ENCODE data around the gene PDPK1. TPM values are rescaled to one million over a fixed set of nuclear protein-coding genes. Genes with fewer than 3 reads are reported as not detected.

The PDPK1 gene
- total and polyA plus RNA-seq, 2 experiments from 2014 or later, result 27.1 to 29.8 TPM

GRCh38 chr16:2595393-2596205 is 57.8 kb downstream of the PDPK1 start:
- no peak overlapping the region for H3K4me2 ChIP-seq
- H3K9me2 ChIP-seq (replicated peaks; ENCODE audit: insufficient read depth), result no peaks in the 10 kb centered on the region
- H3K79me2 ChIP-seq, result peaks cover 28% of the 10 kb centered on the region
- no peaks in the 10 kb centered on the region for H3K27me3 ChIP-seq
- no peak overlapping the region for H3K27ac ChIP-seq
- no peaks in the 10 kb centered on the region for H3K36me3 ChIP-seq (replicated peaks; ENCODE audit: insufficient read depth, low read depth)
- no peak for DNase-seq (ENCODE audit: low spot score)
- TF ChIP-seq EZH2 (IDR thresholded peaks at IDR 0.05; ENCODE audit: borderline replicate concordance), result no peak
- no peak for TF ChIP-seq EZH2phosphoT487 (IDR thresholded peaks at IDR 0.05; ENCODE audit: low read depth, severe bottlenecking, unreplicated experiment)
- TF ChIP-seq CTCF (IDR thresholded peaks at IDR 0.05; ENCODE audit: poor library complexity), result no peak
- peaks cover 13% of the 10 kb centered on the region for H4K20me1 ChIP-seq (ENCODE audit: insufficient read depth, poor library complexity, severe bottlenecking)
- H3K4me1 ChIP-seq (ENCODE audit: insufficient read depth), result no peaks in the 10 kb centered on the region
- H3K9me3 ChIP-seq (ENCODE audit: low read depth), result no peaks in the 10 kb centered on the region
- 96% methylated on average over 27 of the region's 27 CpGs for WGBS (ENCODE audit: low lambda C conversion rate, missing lambda C conversion rate)
- no peak overlapping the region for H2AFZ ChIP-seq
- no peak overlapping the region for H3K4me3 ChIP-seq

GRCh38 chr16:2596747-2597559 is 59.1 kb downstream of the PDPK1 start:
- no peak for TF ChIP-seq CTCF (IDR thresholded peaks at IDR 0.05; ENCODE audit: poor library complexity)
- no peak for TF ChIP-seq EZH2 (IDR thresholded peaks at IDR 0.05; ENCODE audit: borderline replicate concordance)
- TF ChIP-seq EZH2phosphoT487 (IDR thresholded peaks at IDR 0.05; ENCODE audit: low read depth, severe bottlenecking, unreplicated experiment), result no peak
- DNase-seq (ENCODE audit: low spot score), result no peak
- H3K36me3 ChIP-seq (replicated peaks; ENCODE audit: insufficient read depth, low read depth), result no peaks in the 10 kb centered on the region

GRCh38 chr16:2597560-2597902 is 59.7 kb downstream of the PDPK1 start:
- H3K9me2 ChIP-seq (replicated peaks; ENCODE audit: insufficient read depth), result no peaks in the 10 kb centered on the region
- no peak overlapping the region for H3K4me3 ChIP-seq
- no peaks in the 10 kb centered on the region for H3K4me1 ChIP-seq (ENCODE audit: insufficient read depth)
- no peaks in the 10 kb centered on the region for H3K9me3 ChIP-seq (ENCODE audit: low read depth)
- H2AFZ ChIP-seq, result no peak overlapping the region
- H3K27me3 ChIP-seq, result no peaks in the 10 kb centered on the region
- no peak overlapping the region for H3K27ac ChIP-seq
- peaks cover 15% of the 10 kb centered on the region for H3K79me2 ChIP-seq
- no peak for DNase-seq (ENCODE audit: low spot score)
- H3K36me3 ChIP-seq (replicated peaks; ENCODE audit: insufficient read depth, low read depth), result no peaks in the 10 kb centered on the region
- H4K20me1 ChIP-seq (ENCODE audit: insufficient read depth, poor library complexity, severe bottlenecking), result peaks cover 13% of the 10 kb centered on the region
- no peak for TF ChIP-seq EZH2phosphoT487 (IDR thresholded peaks at IDR 0.05; ENCODE audit: low read depth, severe bottlenecking, unreplicated experiment)
- TF ChIP-seq CTCF (IDR thresholded peaks at IDR 0.05; ENCODE audit: poor library complexity), result no peak
- no peak for TF ChIP-seq EZH2 (IDR thresholded peaks at IDR 0.05; ENCODE audit: borderline replicate concordance)
- 96% methylated on average over 22 of the region's 22 CpGs for WGBS (ENCODE audit: low lambda C conversion rate, missing lambda C conversion rate)
- H3K4me2 ChIP-seq, result no peak overlapping the region

More at GRCh38 chr16:2596747-2597559, 59.1 kb downstream of the PDPK1 start:
- no peaks in the 10 kb centered on the region for H3K9me2 ChIP-seq (replicated peaks; ENCODE audit: insufficient read depth)
- H4K20me1 ChIP-seq (ENCODE audit: insufficient read depth, poor library complexity, severe bottlenecking), result peaks cover 13% of the 10 kb centered on the region
- H3K27me3 ChIP-seq, result no peaks in the 10 kb centered on the region
- H3K4me1 ChIP-seq (ENCODE audit: insufficient read depth), result no peaks in the 10 kb centered on the region
- H2AFZ ChIP-seq, result no peak overlapping the region
- no peaks in the 10 kb centered on the region for H3K9me3 ChIP-seq (ENCODE audit: low read depth)
- H3K4me3 ChIP-seq, result no peak overlapping the region
- WGBS (ENCODE audit: low lambda C conversion rate, missing lambda C conversion rate), result 97% methylated on average over 24 of the region's 24 CpGs
- no peak overlapping the region for H3K4me2 ChIP-seq
- H3K79me2 ChIP-seq, result peaks cover 19% of the 10 kb centered on the region
- H3K27ac ChIP-seq, result no peak overlapping the region
